Naive thymus-derived CD4-positive, alpha-beta T cell (primary cell): ENCODE data around the gene TAGAP. TPM values are rescaled to one million over a fixed set of nuclear protein-coding genes. Genes with fewer than 3 reads are reported as not detected.

Experiments
- ATAC-seq: fragments of 150-1000 bp; cut with Tn5 transposase; 2 replicates; pipeline ENCODE4 v1.10.0; 2021; ENCODE audit warnings: mild to moderate bottlenecking, moderate library complexity
- CTCF ChIA-PET: fragments of 350-600 bp; sonication (Branson Sonifier 250); formaldehyde crosslinking; loops from one replicate; lab custom pipeline; 2021; ENCODE audit warnings: antibody characterized with exemption; lab: Charles Lee
- POLR2A ChIA-PET: fragments of 350-600 bp; sonication (Branson Sonifier 250); formaldehyde crosslinking; loops from one replicate; lab custom pipeline; 2021; ENCODE audit warnings: antibody characterized with exemption, inconsistent platforms; lab: Charles Lee
- DNase-seq, 9 donors: peaks; one replicate each; pipeline versions ENCODE4 v3.0.0 to v3.0.0-alpha.2; 2020 to 2022; ENCODE audit warnings: mixed read lengths in 1 of 9
- H3K27ac ChIP-seq: one replicate; pipeline ENCODE4 v1.7.0; 2013; ENCODE audit warnings: mild to moderate bottlenecking, low read depth, low read length, moderate library complexity
- H3K27me3 ChIP-seq, 2 donors: one replicate each; pipeline ENCODE4 v1.7.0; 2013; ENCODE audit warnings: low read length in 2 of 2, mild to moderate bottlenecking in 2 of 2, moderate library complexity in 2 of 2; ENCODE audit not compliant: control insufficient read depth in 2 of 2, insufficient read depth in 2 of 2
- H3K36me3 ChIP-seq, 3 experiments: 1 replicate in 2 of 3; 2 replicates in 1 of 3; pipeline ENCODE4 v1.7.0; 2013; ENCODE audit warnings: low read length in 3 of 3, mild to moderate bottlenecking in 3 of 3, moderate library complexity in 1 of 3; ENCODE audit not compliant: insufficient read depth in 3 of 3, control insufficient read depth in 2 of 3
- H3K4me1 ChIP-seq, 2 donors: one replicate each; pipeline ENCODE4 v1.7.0; 2013; ENCODE audit warnings: low read length in 2 of 2, mild to moderate bottlenecking in 2 of 2, moderate library complexity in 1 of 2; ENCODE audit not compliant: control insufficient read depth in 2 of 2, insufficient read depth in 2 of 2
- H3K4me3 ChIP-seq: 2 replicates; pipeline ENCODE4 v1.7.0; 2013; ENCODE audit warnings: mild to moderate bottlenecking, low read length
- H3K9me3 ChIP-seq, 3 experiments: 1 replicate in 2 of 3; 2 replicates in 1 of 3; pipeline ENCODE4 v1.7.0; 2013; ENCODE audit warnings: low read length in 3 of 3; ENCODE audit not compliant: control insufficient read depth in 2 of 3
- H3K27ac Mint-ChIP-seq, 9 donors: one replicate each; pipeline ENCODE4 v1.8.0; 2020 to 2022; ENCODE audit warnings: mixed read lengths in 9 of 9, mild to moderate bottlenecking in 8 of 9, moderate library complexity in 5 of 9, inconsistent platforms in 2 of 9
- H3K27me3 Mint-ChIP-seq, 5 donors: one replicate each; pipeline ENCODE4 v1.8.0; 2021 to 2022; ENCODE audit warnings: mixed read lengths in 5 of 5, mild to moderate bottlenecking in 1 of 5
- H3K36me3 Mint-ChIP-seq, 5 donors: one replicate each; pipeline ENCODE4 v1.8.0; 2020 to 2022; ENCODE audit warnings: mixed read lengths in 5 of 5, mild to moderate bottlenecking in 3 of 5, inconsistent platforms in 1 of 5
- H3K4me1 Mint-ChIP-seq, 7 donors: one replicate each; pipeline ENCODE4 v1.8.0; 2020 to 2022; ENCODE audit warnings: mixed read lengths in 7 of 7, mild to moderate bottlenecking in 3 of 7, inconsistent platforms in 1 of 7
- H3K4me3 Mint-ChIP-seq, 10 donors: one replicate each; pipeline ENCODE4 v1.8.0; 2020 to 2022; ENCODE audit warnings: mild to moderate bottlenecking in 10 of 10, mixed read lengths in 10 of 10, moderate library complexity in 6 of 10, inconsistent platforms in 2 of 10
- H3K9me3 Mint-ChIP-seq, 11 donors: one replicate each; pipeline ENCODE4 v1.8.0; 2020 to 2022; ENCODE audit warnings: mixed read lengths in 11 of 11, mild to moderate bottlenecking in 4 of 11, inconsistent platforms in 1 of 11, moderate library complexity in 1 of 11
- intact Hi-C, 2 donors: fragments of 100-400 bp; cut with micrococcal nuclease; formaldehyde crosslinking; loops; one replicate each; pipeline ENCODE4 v1.15.1; 2023
- polyA plus RNA-seq, 2 donors: library from polyadenylated mRNA; unstranded; fragments of 300-500 nt; fragmentation: Illumina TruSeq; gene quantifications; one replicate each; pipeline ENCODE4 v1.2.3, GENCODE V29; 2021
- total RNA-seq, 6 experiments: library from RNA in 5 of 6; stranded (reverse) in 5 of 6; gene quantifications; 1 replicate in 5 of 6; 2 replicates in 1 of 6; pipeline ENCODE4 v1.2.3 and lab custom pipeline; 2021 to 2026

TAGAP gene
- total and polyA plus RNA-seq, 7 experiments from 2014 or later = 53.5 to 222 (median 151) TPM

DNA sequence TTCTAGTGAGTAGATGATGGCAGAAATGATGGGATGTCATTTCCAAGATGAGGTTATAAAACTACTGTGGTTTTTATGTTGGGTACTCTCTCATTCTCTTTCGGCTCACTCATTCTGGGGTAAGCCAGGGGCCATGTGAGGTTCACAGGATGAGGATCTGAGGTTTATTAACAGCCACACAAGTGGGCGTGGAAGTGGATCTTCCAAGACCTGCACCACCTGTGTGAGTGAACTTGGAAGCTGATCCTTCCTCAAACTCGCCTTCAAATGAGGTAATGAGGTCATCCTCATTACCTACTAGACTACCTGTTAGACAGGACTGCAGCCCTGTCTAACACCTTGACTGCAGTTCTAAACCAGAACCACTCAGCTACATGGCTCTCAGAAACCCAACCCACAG lies 45.1 kb upstream of the TAGAP start:
- no peaks in the 10 kb centered on the region for H3K27me3 Mint-ChIP-seq

GRCh38 chr6:159089443-159089842 lies 44.7 kb upstream of the TAGAP start:
- POLR2A ChIA-PET = interaction anchor here (0.8 to 1.0 kb wide), 3 partner anchors 10 to 235 kb away, joined by 3 read pairs; no protein-coding TSS in a partner anchor
- Mint-ChIP-seq H3K9me3 (peaks cover 0 to 3% (median 0%) of the 10 kb centered on the region in 11 donors), H3K4me1 (peaks cover 20 to 24% (median 22%) of the 10 kb centered on the region in 7 donors), H3K27me3 (no peaks in the 10 kb centered on the region), H3K27ac (no peak overlapping the region), H3K36me3 (peaks cover 0 to 17% (median 0%) of the 10 kb centered on the region in 5 donors), H3K4me3 (no peak overlapping the region)
- ATAC-seq = no peak
- H3K27ac ChIP-seq = no peak overlapping the region
- intact Hi-C loops = no loop called here
- H3K4me3 ChIP-seq = no peak overlapping the region
- no peaks in the 10 kb centered on the region for H3K27me3 ChIP-seq
- CTCF ChIA-PET = interaction anchor here (1.0 to 1.6 kb wide), 4 partner anchors 12 to 50 kb away, joined by 3 to 4 read pairs (median 3); no protein-coding TSS in a partner anchor
- H3K36me3 ChIP-seq = no peaks in the 10 kb centered on the region
- H3K9me3 ChIP-seq = no peaks in the 10 kb centered on the region
- peaks cover 7 to 13% of the 10 kb centered on the region in 2 donors for H3K4me1 ChIP-seq
- DNase-seq = no peak

More for the DNA sequence above, 45.1 kb upstream of the TAGAP start:
- Mint-ChIP-seq H3K36me3 (peaks cover 0 to 17% (median 0%) of the 10 kb centered on the region in 5 donors), H3K4me1 (peaks cover 25 to 29% (median 27%) of the 10 kb centered on the region in 7 donors), H3K4me3 (no peak overlapping the region), H3K9me3 (peaks cover 0 to 3% (median 0%) of the 10 kb centered on the region in 11 donors), H3K27ac (peak overlapping the region in 1 of 9 donors; percentile 20)
- ChIA-PET POLR2A (interaction anchor here (0.5 to 0.9 kb wide), 3 partner anchors 15 to 236 kb away, joined by 3 to 4 read pairs (median 3); partner anchors contain the start of gene TAGAP), CTCF (interaction anchor here (1.1 to 1.6 kb wide), 2 partner anchors 45 to 51 kb away, joined by 3 to 4 read pairs; no protein-coding TSS in a partner anchor)
- H3K27ac ChIP-seq = no peak overlapping the region
- no peaks in the 10 kb centered on the region for H3K27me3 ChIP-seq
- H3K4me3 ChIP-seq = no peak overlapping the region
- intact Hi-C loops = no loop called here
- H3K9me3 ChIP-seq = no peaks in the 10 kb centered on the region
- no peaks in the 10 kb centered on the region for H3K36me3 ChIP-seq
- ATAC-seq (no peak), DNase-seq (no peak)
- peaks cover 7 to 17% of the 10 kb centered on the region in 2 donors for H3K4me1 ChIP-seq

GRCh38 chr6:159086033-159086618 lies 41.3 kb upstream of the TAGAP start:
- POLR2A ChIA-PET = interaction anchor here (1.4 to 1.7 kb wide), 2 partner anchors 8 to 41 kb away, joined by 3 to 7 read pairs; partner anchors contain the start of gene TAGAP
- intact Hi-C loops = no loop called here
- DNase-seq = no peak
- H3K4me3 Mint-ChIP-seq = no peak overlapping the region
- Histone ChIP-seq H3K36me3 (no peaks in the 10 kb centered on the region), H3K4me3 (no peak overlapping the region), H3K27me3 (no peaks in the 10 kb centered on the region), H3K9me3 (no peaks in the 10 kb centered on the region), H3K4me1 (no peaks in the 10 kb centered on the region), H3K27ac (no peak overlapping the region)
- H3K9me3 Mint-ChIP-seq = peaks cover 0 to 2% (median 0%) of the 10 kb centered on the region in 11 donors
- peaks cover 0 to 5% (median 2%) of the 10 kb centered on the region in 7 donors for H3K4me1 Mint-ChIP-seq
- H3K27ac Mint-ChIP-seq = peak overlapping the region in 1 of 9 donors; percentile 45
- CTCF ChIA-PET = no interaction called here
- peaks cover 0 to 17% (median 0%) of the 10 kb centered on the region in 5 donors for H3K36me3 Mint-ChIP-seq
- H3K27me3 Mint-ChIP-seq = peaks cover 0 to 5% (median 0%) of the 10 kb centered on the region in 5 donors
- no peak for ATAC-seq

DNA sequence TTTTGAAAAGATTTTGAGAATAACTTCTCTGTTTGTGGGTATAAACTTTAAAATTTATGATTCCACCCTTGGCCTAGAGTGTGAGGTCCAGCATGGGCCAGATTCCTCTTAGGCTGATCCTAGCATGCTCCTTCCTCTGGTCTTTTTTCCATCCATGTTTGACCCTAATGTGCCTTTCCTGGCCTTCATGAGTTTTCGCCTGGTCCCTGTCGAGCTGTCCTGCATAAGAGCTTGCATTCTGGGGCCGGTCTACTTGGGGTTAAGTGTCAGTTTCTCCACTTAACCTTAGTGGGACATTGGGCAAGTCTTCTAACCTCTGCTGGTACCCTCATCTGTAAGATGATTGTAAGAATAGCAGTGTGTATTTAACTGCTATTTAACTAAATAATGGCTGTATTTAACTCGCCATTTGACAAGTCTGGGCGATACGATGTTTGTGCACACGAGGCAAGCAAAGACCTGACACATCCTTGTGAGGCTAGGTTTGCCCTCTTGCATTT lies 40.7 kb upstream of the TAGAP start:
- ChIA-PET POLR2A (interaction anchor here (1.4 to 1.7 kb wide), 2 partner anchors 9 to 40 kb away, joined by 3 to 7 read pairs; partner anchors contain the start of gene TAGAP), CTCF (no interaction called here)
- Histone ChIP-seq H3K9me3 (no peaks in the 10 kb centered on the region), H3K4me1 (peaks cover 4% of the 10 kb centered on the region in 2 donors), H3K4me3 (no peak overlapping the region), H3K36me3 (no peaks in the 10 kb centered on the region), H3K27me3 (no peaks in the 10 kb centered on the region), H3K27ac (no peak overlapping the region)
- peaks cover 3 to 7% (median 3%) of the 10 kb centered on the region in 7 donors for H3K4me1 Mint-ChIP-seq
- no peak for ATAC-seq
- H3K4me3 Mint-ChIP-seq = no peak overlapping the region
- H3K9me3 Mint-ChIP-seq = no peaks in the 10 kb centered on the region
- intact Hi-C loops = no loop called here
- H3K27me3 Mint-ChIP-seq = peaks cover 0 to 5% (median 0%) of the 10 kb centered on the region in 5 donors
- no peak overlapping the region for H3K27ac Mint-ChIP-seq
- peaks cover 0 to 14% (median 0%) of the 10 kb centered on the region in 5 donors for H3K36me3 Mint-ChIP-seq
- no peak for DNase-seq

GRCh38 chr6:159084493-159085091 lies 39.8 kb upstream of the TAGAP start:
- H3K9me3 Mint-ChIP-seq = peaks cover 0 to 3% (median 0%) of the 10 kb centered on the region in 11 donors
- Histone ChIP-seq H3K27me3 (no peaks in the 10 kb centered on the region), H3K27ac (no peak overlapping the region), H3K4me1 (peaks cover 8 to 12% of the 10 kb centered on the region in 2 donors), H3K36me3 (no peaks in the 10 kb centered on the region), H3K4me3 (no peak overlapping the region), H3K9me3 (no peaks in the 10 kb centered on the region)
- ChIA-PET POLR2A (interaction anchor here (0.7 kb wide), 1 partner anchor 188 kb away, joined by 4 read pairs; no protein-coding TSS in a partner anchor), CTCF (no interaction called here)
- no peak for DNase-seq
- intact Hi-C loops = no loop called here
- ATAC-seq = no peak
- H3K27me3 Mint-ChIP-seq = peaks cover 0 to 5% (median 0%) of the 10 kb centered on the region in 5 donors
- H3K36me3 Mint-ChIP-seq = peaks cover 0 to 17% (median 0%) of the 10 kb centered on the region in 5 donors
- H3K27ac Mint-ChIP-seq = no peak overlapping the region
- H3K4me3 Mint-ChIP-seq = no peak overlapping the region
- H3K4me1 Mint-ChIP-seq = peaks cover 7 to 12% (median 12%) of the 10 kb centered on the region in 7 donors

DNA sequence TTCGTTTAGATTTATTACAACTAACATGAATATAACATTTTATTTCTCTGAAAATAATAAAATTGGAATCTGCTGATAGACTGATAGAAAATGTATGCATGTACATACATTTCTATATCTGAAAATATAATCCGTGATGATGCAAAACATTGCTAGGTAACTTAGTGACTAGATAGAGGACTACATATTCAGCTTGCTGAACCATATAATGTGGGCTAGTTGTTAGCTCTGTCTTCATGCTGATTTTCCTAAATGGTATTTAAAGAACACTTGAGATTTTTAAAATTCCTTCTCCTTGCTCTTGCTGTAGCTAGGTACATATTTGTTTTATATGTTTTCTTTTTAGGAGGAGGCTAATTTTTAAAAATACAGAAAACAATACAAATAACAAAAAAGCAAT lies 38.4 kb upstream of the TAGAP start:
- ChIA-PET CTCF (interaction anchor here (0.6 to 0.9 kb wide), 3 partner anchors 20 to 677 kb away, joined by 3 to 4 read pairs (median 3); no protein-coding TSS in a partner anchor), POLR2A (interaction anchor here (0.7 to 1.3 kb wide), 4 partner anchors 8 to 39 kb away, joined by 3 to 5 read pairs (median 4); partner anchors contain the start of gene TAGAP)
- no peak for DNase-seq
- no peak overlapping the region for H3K27ac Mint-ChIP-seq
- no peak overlapping the region for H3K27ac ChIP-seq
- peaks cover 0 to 5% (median 0%) of the 10 kb centered on the region in 5 donors for H3K27me3 Mint-ChIP-seq
- intact Hi-C loops = no loop called here
- ATAC-seq = no peak
- no peak overlapping the region for H3K4me3 ChIP-seq
- H3K36me3 ChIP-seq = no peaks in the 10 kb centered on the region
- H3K9me3 Mint-ChIP-seq = peaks cover 0 to 8% (median 0%) of the 10 kb centered on the region in 11 donors
- H3K4me1 Mint-ChIP-seq = peaks cover 6 to 24% (median 20%) of the 10 kb centered on the region in 7 donors
- peaks cover 0 to 20% (median 0%) of the 10 kb centered on the region in 5 donors for H3K36me3 Mint-ChIP-seq
- H3K27me3 ChIP-seq = no peaks in the 10 kb centered on the region
- peaks cover 8 to 12% of the 10 kb centered on the region in 2 donors for H3K4me1 ChIP-seq
- H3K9me3 ChIP-seq = no peaks in the 10 kb centered on the region
- no peak overlapping the region for H3K4me3 Mint-ChIP-seq
